ENCODE results near the gene PDIA6.
"Not testable (repeated sequence)": the region's sequence is repeated elsewhere in the genome, so short reads cannot be mapped to it uniquely, and the experiment has no call there.

Gene PDIA6

DNA sequence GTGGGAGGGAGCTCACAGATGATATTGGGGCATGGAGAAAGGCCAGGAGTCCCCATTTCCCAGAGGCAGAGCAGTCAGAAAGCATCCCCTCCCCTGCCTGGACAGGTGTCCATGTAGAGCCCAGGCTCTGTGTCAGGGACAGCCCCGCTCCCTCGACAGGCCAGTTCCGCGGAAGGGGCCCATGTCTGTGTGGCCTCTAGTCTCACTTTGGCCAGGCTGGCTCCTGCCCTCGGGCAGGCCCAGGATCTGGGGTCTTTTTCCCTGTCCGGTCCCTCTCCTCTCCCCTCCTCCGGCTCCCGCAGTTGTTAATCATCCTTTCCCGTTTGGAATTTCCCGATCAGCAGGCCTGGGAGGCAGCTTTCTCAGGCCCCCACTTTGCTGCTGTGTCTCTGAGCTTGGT lies 20.4 kb upstream of the PDIA6 start:
- DNase-seq (ENCODE audit: low read depth in 2 of 2) = no peak

- DNase-seq (ENCODE audit: low read depth in 2 of 2) = peak; percentile 75 to 80
Measured at GRCh38 chr2:10832203-10832936, 19.8 kb upstream of the PDIA6 start.

DNA sequence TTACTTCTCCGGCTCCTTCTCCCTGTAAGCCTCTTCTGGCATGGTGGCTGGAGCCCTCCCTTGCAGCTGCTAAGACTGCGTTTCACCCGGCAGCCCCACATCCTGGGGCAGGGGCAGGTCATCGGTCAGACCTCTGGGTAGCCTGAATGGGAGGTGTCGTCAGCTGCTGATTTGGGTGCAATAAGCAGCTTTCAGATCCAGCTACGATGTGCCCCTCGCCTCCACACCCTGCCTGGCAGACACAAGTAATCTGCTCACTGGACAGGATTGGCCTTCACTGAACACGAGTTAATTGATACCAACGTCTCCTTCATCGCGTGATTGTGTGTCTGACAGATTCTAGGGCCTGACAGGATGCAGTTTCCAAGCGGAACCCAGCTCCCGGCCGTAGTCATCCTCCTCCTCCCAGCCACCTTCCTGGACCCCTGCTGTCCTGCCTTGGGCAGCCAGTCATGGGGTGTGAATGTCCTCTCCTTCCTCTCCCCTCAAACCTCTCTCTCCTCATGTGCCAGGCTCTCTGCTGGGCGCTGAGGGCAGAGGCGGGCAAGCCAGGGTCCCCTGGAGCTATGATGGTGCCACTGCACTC lies 18.9 kb upstream of the PDIA6 start:
- no peak for DNase-seq (ENCODE audit: low read depth in 2 of 2)

GRCh38 chr2:10830641-10831399 lies 18.2 kb upstream of the PDIA6 start:
- DNase-seq (ENCODE audit: low read depth in 2 of 2) = no peak

- no peak for DNase-seq (ENCODE audit: low read depth in 2 of 2)
Measured at GRCh38 chr2:10830203-10830602, 17.6 kb upstream of the PDIA6 start.

DNA sequence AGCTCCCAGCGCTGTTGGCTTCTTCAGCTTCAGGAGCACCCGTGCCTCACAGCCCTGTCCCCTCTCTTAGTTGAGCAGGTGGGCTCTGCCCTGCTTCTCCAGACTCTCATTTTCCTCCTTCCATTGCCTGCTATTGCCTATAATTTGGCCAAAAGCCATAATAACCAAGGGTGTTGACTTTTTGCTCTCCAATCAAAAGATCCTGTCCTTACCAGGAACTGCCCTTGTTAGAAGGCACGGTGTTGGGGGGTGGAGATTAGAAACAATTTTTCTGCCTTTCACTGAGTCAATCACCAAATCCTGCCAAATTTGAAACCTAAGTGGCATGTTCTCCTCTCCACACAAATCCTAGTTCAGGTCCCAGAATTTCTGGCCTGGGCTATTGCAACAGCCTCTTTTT lies 16.7 kb upstream of the PDIA6 start:
- DNase-seq (ENCODE audit: low read depth in 2 of 2) = no peak

GRCh38 chr2:10828346-10828745 lies 15.8 kb upstream of the PDIA6 start:
- no peak for DNase-seq (ENCODE audit: low read depth in 2 of 2)

- no peak for DNase-seq (ENCODE audit: low read depth in 2 of 2)
Measured at GRCh38 chr2:10826625-10827024, 14.0 kb upstream of the PDIA6 start.

- DNase-seq (ENCODE audit: low read depth in 2 of 2) = no peak
Measured at GRCh38 chr2:10826026-10826425, 13.4 kb upstream of the PDIA6 start.

GRCh38 chr2:10824191-10824590 lies 11.6 kb upstream of the PDIA6 start:
- DNase-seq (ENCODE audit: low read depth in 2 of 2) = no peak

- no peak for DNase-seq (ENCODE audit: low read depth in 2 of 2)
Measured at GRCh38 chr2:10820978-10821695, 8.6 kb upstream of the PDIA6 start.

GRCh38 chr2:10820562-10820961 lies 8.0 kb upstream of the PDIA6 start:
- no peak for DNase-seq (ENCODE audit: low read depth in 2 of 2)

DNA sequence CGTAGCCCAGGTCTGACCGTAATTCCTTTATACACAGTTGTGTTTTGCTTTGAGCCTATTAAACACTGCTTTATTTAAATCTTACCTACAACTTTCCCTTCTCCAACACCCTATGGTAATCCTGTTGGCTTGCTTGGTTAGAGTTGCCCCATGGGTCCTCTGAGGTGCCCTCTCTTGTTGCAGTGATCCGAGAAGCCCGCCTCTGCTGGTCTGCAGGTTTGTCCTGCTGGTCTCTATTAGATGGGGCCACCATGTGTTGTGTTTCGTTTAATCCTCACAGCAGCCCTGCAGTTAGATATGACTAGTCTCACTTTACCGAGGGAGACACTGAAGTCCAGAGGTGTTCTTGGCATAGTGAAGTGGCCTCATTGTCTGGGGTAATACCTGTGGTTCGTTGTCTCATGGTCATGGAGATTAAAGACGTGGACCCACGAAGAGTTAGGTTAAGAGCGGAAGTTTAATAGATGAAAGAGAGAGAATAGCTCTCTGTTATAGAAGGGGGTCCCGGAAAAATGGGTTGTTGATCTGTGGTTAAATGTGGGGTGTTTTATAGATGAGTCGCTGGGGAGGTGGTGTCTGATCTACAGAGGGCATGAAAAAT lies 7.2 kb upstream of the PDIA6 start:
- no peak for DNase-seq (ENCODE audit: low read depth in 2 of 2)

DNA sequence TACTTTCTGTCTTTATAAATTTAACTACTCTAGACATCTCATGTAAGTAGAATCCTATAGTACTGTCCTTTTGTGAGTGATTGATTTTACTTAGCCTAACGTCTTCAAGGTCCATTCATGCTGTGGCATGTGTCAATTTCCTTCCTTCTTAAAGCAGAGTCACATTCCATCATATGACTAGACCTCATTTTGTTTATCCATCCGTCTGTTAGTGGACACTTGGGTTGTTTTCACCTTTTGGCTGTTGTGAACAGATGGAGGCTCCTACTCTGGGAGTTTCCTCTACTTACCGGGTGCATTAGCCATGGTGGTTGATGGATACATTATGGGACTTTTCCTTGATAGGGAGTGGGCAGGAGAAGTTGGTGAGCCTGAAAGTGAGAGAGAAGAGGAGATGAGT lies 6.4 kb upstream of the PDIA6 start:
- DNase-seq (ENCODE audit: low read depth in 2 of 2) = no peak

GRCh38 chr2:10818305-10818704 lies 5.7 kb upstream of the PDIA6 start:
- not testable (repeated sequence) for DNase-seq (ENCODE audit: low read depth in 2 of 2)

GRCh38 chr2:10817413-10817812 lies 4.8 kb upstream of the PDIA6 start:
- no peak for DNase-seq (ENCODE audit: low read depth in 2 of 2)

GRCh38 chr2:10814571-10815331 lies 2.2 kb upstream of the PDIA6 start:
- no peak for DNase-seq (ENCODE audit: low read depth in 2 of 2)

GRCh38 chr2:10814142-10814541 lies 1.6 kb upstream of the PDIA6 start:
- DNase-seq (ENCODE audit: low read depth in 2 of 2) = no peak

- not testable (repeated sequence) for DNase-seq (ENCODE audit: low read depth in 2 of 2)
Measured at GRCh38 chr2:10813163-10814138, 866 bp upstream of the PDIA6 start.

DNA sequence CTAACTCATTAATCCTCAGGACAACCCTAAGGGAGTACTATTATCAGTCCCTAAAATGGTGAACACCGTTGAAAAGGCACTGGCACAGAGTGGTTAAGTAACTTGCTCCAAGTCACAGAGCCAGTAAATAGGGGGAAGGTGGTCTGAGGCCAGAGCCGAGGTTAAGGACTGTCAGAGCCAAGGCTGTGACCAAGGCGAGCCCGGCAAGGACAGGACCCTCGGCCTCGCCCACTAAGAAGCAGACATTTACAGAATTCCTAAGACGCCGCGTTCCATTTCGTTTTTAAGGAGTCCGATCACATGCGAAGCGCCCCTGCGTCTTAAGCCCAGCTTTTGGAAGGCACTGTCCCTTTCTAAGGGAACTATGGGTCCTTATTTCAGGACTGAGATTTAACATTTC lies 1.1 kb downstream of the PDIA6 start:
- no peak for DNase-seq (ENCODE audit: low read depth in 2 of 2)
